ELF-1 (cell line): Measurements from ENCODE around the gene EMILIN3.

Source experiments
- DNase-seq: peaks from one replicate; pipeline ENCODE4 v3.0.0-alpha.2; 2016; ENCODE audit warnings: low read depth, low spot score

Gene EMILIN3

DNA sequence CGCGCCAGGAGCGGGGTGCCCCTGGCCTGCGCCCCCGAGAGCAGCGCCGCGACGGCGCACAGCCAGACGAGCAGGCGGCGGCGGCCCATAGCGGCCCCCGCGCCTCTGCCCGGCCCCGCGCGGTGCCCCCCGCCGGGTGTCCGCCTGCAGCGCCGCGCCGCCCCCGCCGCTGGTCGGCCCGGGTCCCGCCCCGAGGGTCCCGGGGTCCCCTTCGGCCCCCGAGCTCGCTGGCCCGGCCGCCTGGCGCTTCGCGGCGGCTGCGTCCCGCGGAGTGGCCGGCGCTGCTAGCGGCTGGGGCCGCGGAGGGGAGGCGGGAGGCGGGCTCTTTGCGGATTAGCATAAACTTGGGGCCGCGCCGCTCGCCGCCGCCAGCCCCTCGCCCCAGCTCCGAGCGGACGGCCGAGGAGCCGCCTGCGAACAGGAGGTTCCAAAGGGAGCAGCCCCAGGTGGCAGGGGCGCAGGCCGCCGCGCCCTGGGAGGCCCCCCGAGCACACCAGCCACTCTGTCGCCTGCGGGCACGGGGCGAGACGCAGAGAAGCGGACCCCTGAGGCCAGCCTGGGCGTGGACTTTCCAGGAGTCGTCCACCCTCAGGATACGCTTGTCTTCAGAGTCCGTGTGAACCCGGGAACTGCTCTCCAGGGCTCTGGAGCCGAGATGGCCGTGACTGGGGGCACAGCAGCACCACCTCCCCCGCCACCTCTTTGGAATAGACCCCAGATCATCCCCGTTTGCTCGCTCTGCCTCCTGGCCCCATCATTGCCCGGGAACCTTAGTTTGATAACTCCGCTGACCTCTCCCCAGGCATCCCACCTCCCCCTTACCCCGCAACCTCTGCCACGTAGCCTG lies at the start of gene EMILIN3:
TSS of gene EMILIN3 (minus strand) at position 273 of the 847 bp plus-strand sequence. CDS start at position 89, 184 bp downstream.
- peak; percentile 40 for DNase-seq

GRCh38 chr20:41415191-41415590 lies 48.6 kb upstream of the EMILIN3 start:
- no peak for DNase-seq

- no peak for DNase-seq
Measured at GRCh38 chr20:41413169-41413568, 46.6 kb upstream of the EMILIN3 start.

DNA sequence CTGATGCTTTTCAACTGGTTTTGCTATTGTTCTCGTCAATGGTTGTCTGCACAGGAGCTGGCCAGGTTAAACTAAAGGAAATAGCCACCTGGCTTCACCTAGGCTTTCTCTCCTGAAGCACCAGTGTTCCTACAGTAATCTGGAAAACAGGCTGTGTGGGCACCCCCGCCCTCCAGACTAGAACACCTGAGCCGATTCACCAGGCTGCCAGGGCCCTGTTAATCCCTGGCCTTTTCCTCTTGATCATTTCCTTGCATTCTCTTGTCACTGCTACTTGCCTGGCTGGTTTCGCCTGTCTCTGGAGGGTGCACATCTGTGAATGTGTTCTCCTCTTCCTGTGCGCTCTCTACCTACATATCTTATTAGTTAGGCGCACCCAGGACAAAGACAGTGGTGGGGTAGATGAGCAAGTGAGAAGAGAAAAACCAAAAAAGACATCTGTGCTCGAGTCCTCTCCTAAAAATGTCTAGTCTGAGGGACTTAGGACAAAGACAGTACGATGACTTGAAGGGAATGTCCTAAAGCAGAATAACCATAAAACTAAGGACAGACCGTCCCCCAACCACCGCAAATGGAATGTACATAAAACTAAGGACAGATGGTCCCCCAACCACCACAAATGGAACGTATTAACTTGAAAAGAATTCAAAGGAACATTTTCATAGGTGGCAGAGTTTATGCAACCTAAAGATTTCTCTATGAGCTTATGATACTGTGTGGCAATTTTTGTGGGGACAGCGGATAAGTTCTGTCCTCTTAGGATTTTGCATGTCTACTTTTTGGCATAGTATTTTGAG lies 45.9 kb upstream of the EMILIN3 start:
- no peak for DNase-seq

- no peak for DNase-seq
Measured at GRCh38 chr20:41411391-41411847, 44.8 kb upstream of the EMILIN3 start.

GRCh38 chr20:41408986-41409385 lies 42.4 kb upstream of the EMILIN3 start:
- DNase-seq, result no peak

- DNase-seq, result no peak
Measured at GRCh38 chr20:41408156-41408794, 41.7 kb upstream of the EMILIN3 start.

- no peak for DNase-seq
Measured at GRCh38 chr20:41407607-41408006, 41.0 kb upstream of the EMILIN3 start.

GRCh38 chr20:41406896-41407444 lies 40.4 kb upstream of the EMILIN3 start:
- no peak for DNase-seq

DNA sequence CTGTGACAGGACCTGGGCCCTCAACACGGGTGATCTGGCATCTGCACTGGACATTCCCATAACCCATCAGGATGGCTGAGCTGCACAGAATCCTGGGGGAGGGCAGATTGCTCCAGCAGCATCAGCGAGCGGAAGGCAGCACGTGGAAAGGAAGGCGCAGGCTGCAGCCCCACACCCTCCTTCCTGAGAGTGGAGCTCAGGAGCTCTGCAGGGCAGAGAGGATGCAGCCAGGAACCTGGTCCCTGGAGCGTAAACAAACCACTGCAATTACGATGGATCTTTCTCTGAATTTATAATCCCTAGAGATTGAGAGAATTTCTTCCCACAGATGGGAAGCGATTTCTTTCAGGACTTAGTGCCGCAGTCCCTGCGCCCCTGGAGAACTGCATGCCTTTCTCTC lies 39.7 kb upstream of the EMILIN3 start:
- DNase-seq, result no peak

- DNase-seq, result no peak
Measured at GRCh38 chr20:41405436-41405835, 38.8 kb upstream of the EMILIN3 start.

GRCh38 chr20:41403604-41404003 lies 37.0 kb upstream of the EMILIN3 start:
- no peak for DNase-seq

GRCh38 chr20:41398408-41398807 lies 31.8 kb upstream of the EMILIN3 start:
- no peak for DNase-seq

GRCh38 chr20:41395667-41396664 lies 29.3 kb upstream of the EMILIN3 start:
- DNase-seq, result peak; percentile 82

DNA sequence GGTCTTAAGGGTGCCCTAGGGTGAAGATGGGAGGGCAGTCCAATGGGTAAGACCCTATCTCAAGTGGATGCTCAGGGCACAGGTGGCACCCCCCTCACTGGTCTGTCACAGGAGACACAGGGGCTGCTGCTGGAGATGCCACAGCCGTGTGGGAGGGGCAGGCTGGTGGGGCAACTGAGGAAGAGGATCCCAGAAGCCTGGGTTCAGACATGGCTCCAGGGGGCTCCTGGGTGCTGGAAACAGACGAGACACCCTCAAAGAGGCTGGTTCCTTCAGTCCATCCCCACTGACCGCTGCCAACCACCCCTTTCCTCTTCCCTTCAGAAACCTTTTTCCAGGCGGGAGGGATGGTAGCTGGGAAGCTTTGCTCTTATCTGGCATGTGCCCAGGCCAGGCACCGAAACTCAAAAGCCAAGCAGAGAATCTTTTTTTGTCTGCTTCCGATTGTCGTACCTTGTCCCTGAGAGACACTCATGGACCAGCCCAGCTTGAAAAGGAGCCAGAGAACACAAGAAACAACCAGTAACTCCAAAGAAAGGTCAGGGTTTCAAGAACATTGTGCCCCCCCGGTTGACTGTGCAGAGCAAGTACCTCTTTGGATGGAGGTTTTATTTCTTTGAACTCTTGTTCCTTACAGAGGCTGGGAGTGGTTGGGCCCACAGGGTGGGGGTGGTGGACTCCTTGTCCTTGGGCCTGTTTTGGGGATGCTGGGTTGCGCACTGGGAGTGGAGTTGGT lies 28.5 kb upstream of the EMILIN3 start:
- no peak for DNase-seq

GRCh38 chr20:41394081-41394480 lies 27.5 kb upstream of the EMILIN3 start:
- no peak for DNase-seq

DNA sequence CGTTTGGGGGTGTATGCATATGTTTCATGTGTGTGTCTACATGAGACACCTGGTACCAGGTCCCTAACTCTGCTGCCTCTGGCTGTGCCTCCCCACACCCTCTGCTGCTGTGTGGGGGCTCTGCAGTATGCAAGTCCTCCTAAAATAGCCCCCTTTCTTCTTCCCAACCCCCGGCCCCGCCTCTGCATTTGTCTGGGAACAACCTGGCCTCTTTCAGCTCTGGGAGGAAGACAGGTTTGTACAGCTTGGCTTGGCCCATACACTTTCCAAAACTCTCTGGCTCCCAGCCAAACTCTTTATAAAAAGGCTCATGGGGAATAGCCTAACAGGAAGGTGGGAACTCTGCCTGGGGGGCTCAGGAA lies 27.1 kb upstream of the EMILIN3 start:
- no peak for DNase-seq

GRCh38 chr20:41392871-41393704 lies 26.5 kb upstream of the EMILIN3 start:
- DNase-seq, result peak; percentile 95

DNA sequence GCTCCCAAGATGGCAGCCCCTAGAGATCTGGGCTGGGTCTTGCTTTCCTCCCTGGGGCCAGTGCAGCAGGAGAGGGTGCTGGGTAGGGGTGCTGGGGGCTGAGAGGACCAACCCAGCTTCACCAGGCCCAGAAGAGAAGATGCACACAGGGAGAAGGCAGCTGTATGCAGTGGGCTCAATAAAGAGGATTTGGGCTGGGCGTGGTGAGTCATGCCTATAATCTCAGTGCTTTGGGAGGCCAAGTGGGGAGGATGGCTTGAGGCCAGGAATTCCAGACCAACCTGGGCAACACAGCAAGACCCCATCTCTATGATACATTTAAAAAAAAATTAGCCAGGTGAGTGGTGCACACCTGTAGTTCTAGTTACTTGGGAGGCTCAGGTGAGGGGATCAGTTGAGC lies 25.7 kb upstream of the EMILIN3 start:
- DNase-seq, result peak; percentile 41
